Embryonic facial prominence (tissue), 1 donor: ENCODE measurements around the gene ASS1.
"Not testable (repeated sequence)": the region's sequence is repeated elsewhere in the genome, so short reads cannot be mapped to it uniquely, and the experiment has no call there.

Source experiments
- DNase-seq: peaks from one replicate; pipeline ENCODE4 v3.0.0-alpha.2; 2016; ENCODE audit errors: extremely low spot score

ASS1 gene

GRCh38 chr9:130433947-130434262 lies 10.9 kb upstream of the ASS1 start:
- DNase-seq, result no peak

- not testable (repeated sequence) for DNase-seq
Measured at GRCh38 chr9:130434656-130435055, 10.1 kb upstream of the ASS1 start.

GRCh38 chr9:130437011-130437789 lies 7.6 kb upstream of the ASS1 start:
- no peak for DNase-seq

GRCh38 chr9:130438382-130438981 lies 6.3 kb upstream of the ASS1 start:
- no peak for DNase-seq

- DNase-seq, result no peak
Measured at GRCh38 chr9:130441031-130441430, 3.7 kb upstream of the ASS1 start.

- DNase-seq, result no peak
Measured at GRCh38 chr9:130442746-130443455, 1.9 kb upstream of the ASS1 start.

- no peak for DNase-seq
Measured at GRCh38 chr9:130443456-130443801, 1.3 kb upstream of the ASS1 start.

- no peak for DNase-seq
Measured at GRCh38 chr9:130443840-130444492, 795 bp upstream of the ASS1 start.

- no peak for DNase-seq
Measured at GRCh38 chr9:130445268-130445983, 665 bp downstream of the ASS1 start.

GRCh38 chr9:130446101-130446861 lies 1.5 kb downstream of the ASS1 start:
- no peak for DNase-seq

GRCh38 chr9:130447193-130447816 lies 2.5 kb downstream of the ASS1 start:
- DNase-seq, result no peak

GRCh38 chr9:130448035-130448624 lies 3.4 kb downstream of the ASS1 start:
- no peak for DNase-seq

GRCh38 chr9:130448771-130449603 lies 4.2 kb downstream of the ASS1 start:
- no peak for DNase-seq

- DNase-seq, result no peak
Measured at GRCh38 chr9:130450344-130451003, 5.7 kb downstream of the ASS1 start.

- no peak for DNase-seq
Measured at GRCh38 chr9:130451004-130451390, 6.2 kb downstream of the ASS1 start.

- peak; percentile 79 for DNase-seq
Measured at GRCh38 chr9:130451509-130452388, 7.0 kb downstream of the ASS1 start.

GRCh38 chr9:130452835-130453234 lies 8.1 kb downstream of the ASS1 start:
- DNase-seq, result no peak

- no peak for DNase-seq
Measured at GRCh38 chr9:130453487-130453886, 8.7 kb downstream of the ASS1 start.
